Glomerular visceral epithelial cell (primary cell): ENCODE results near the gene TDRD1.

Experiments
- DNase-seq: peaks from one replicate; pipeline ENCODE4 v3.0.0-alpha.2; 2016; ENCODE audit errors: extremely low spot score

TDRD1 gene

GRCh38 chr10:114239117-114239993, 60.2 kb downstream of the TDRD1 start, which contains the start of gene VWA2:
Gene VWA2, plus strand, starts transcription at chr10:114239254. Its CDS starts 9,460 bp downstream, at chr10:114248714.
- no peak for DNase-seq

GRCh38 chr10:114239994-114240345, 60.8 kb downstream of the TDRD1 start:
- DNase-seq = no peak

GRCh38 chr10:114242235-114242634, 63.1 kb downstream of the TDRD1 start:
- no peak for DNase-seq

- DNase-seq = no peak
Observed at GRCh38 chr10:114243661-114244060, 64.5 kb downstream of the TDRD1 start.

- DNase-seq = no peak
Observed at GRCh38 chr10:114244126-114244525, 65.0 kb downstream of the TDRD1 start.

GRCh38 chr10:114245121-114245791, 66.1 kb downstream of the TDRD1 start:
- DNase-seq = peak; percentile 65

- peak; percentile 41 for DNase-seq
Observed at GRCh38 chr10:114246679-114247305, 67.6 kb downstream of the TDRD1 start.

GRCh38 chr10:114250236-114250635, 71.1 kb downstream of the TDRD1 start:
- DNase-seq = no peak

- DNase-seq = no peak
Observed at GRCh38 chr10:114250716-114251115, 71.6 kb downstream of the TDRD1 start.

GRCh38 chr10:114252092-114252491, 72.9 kb downstream of the TDRD1 start:
- DNase-seq = no peak

GRCh38 chr10:114252883-114253282, 73.7 kb downstream of the TDRD1 start:
- no peak for DNase-seq

GRCh38 chr10:114255227-114255626, 76.1 kb downstream of the TDRD1 start:
- DNase-seq = no peak

- DNase-seq = no peak
Observed at GRCh38 chr10:114256008-114256765, 77.0 kb downstream of the TDRD1 start.

- peak; percentile 22 for DNase-seq
Observed at GRCh38 chr10:114256822-114257221, 77.7 kb downstream of the TDRD1 start.

GRCh38 chr10:114257498-114257897, 78.3 kb downstream of the TDRD1 start:
- DNase-seq = no peak

- no peak for DNase-seq
Observed at GRCh38 chr10:114258274-114258840, 79.2 kb downstream of the TDRD1 start.

GRCh38 chr10:114259824-114260223, 80.7 kb downstream of the TDRD1 start:
- DNase-seq = no peak

- no peak for DNase-seq
Observed at GRCh38 chr10:114260366-114260765, 81.2 kb downstream of the TDRD1 start.

GRCh38 chr10:114261076-114261475, 81.9 kb downstream of the TDRD1 start:
- peak; percentile 83 for DNase-seq

GRCh38 chr10:114262496-114262895, 83.3 kb downstream of the TDRD1 start:
- DNase-seq = no peak

- DNase-seq = no peak
Observed at GRCh38 chr10:114265392-114266053, 86.4 kb downstream of the TDRD1 start.
